Brain pericyte (primary cell): ENCODE measurements around the gene LMNA.

Experiments
- DNase-seq: peaks from one replicate; pipeline ENCODE4 v3.0.0-alpha.2; 2012; ENCODE audit warnings: low read depth, low spot score

The LMNA gene

DNA sequence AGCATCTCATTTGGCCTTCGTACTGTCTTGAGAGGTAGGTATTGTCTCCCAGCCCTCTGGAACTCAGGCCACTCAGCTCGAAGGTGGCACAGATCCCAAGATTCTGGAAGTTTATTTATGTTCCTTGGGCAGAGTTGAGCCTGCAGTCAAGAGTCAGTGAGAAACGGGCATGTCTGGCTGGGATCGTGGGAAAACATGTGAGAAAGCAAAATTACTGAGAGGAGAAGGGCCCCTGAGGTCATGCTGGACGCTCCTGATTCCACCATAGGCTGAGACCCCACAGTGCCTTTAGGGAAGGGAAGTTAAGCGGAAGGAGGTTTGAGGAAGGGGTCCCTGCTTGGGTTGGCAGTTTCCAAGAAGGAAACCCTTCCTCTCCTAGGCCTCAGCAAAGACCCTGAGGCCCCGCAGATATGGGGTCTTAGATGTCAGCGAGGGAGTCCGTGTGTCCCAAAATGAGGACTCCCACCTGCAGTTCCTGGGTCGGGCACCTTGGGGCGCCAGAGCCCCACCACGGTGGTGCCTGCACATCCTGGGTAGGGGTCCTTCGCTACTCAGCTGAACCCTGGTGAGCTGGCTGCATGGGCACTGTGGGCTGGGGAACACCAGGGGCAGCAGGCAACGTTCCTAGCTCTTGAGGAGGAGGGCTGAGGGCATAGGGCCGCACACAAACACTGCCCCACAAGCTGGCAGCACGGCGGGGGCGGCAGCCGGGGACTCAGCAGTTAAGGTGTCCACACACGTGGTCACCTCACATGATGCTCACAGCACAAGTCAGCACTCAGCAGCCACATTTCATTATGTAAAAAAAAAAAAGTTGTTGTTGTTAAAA, 26.6 kb downstream of the LMNA start:
- no peak for DNase-seq

DNA sequence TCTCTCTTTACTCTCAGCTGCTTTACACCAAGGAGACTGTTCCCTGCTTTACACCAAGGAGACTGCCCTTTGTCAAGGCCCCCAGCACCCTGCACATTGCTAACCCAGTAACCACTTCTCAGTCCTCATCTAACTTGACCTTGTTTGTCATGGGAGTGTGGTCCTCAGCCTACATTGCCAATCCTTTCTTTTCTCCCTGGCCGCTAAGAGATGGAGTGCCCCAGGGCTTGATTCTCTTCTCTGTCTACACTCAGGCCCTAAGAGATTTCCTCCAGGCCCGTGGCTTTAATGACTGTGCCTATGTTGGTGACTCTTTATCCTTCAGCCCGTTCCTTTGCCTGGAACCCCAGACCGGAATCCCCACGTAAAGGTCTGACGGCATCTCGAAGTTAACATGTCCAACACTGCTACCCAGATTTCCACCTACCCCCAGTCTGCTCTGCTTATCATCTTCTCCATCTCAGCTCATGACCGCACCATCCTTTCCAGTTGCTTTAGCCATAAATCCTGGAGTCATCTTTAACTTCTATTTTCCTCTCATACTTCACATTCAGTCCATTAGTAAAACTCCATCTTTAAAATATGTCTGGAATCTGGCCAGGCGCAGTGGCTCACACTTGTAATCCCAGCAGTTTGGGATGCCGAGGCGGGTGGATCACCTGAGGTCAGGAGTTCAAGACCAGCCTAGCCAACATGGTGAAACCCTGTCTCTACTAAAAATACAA, 29.4 kb downstream of the LMNA start:
- no peak for DNase-seq

DNA sequence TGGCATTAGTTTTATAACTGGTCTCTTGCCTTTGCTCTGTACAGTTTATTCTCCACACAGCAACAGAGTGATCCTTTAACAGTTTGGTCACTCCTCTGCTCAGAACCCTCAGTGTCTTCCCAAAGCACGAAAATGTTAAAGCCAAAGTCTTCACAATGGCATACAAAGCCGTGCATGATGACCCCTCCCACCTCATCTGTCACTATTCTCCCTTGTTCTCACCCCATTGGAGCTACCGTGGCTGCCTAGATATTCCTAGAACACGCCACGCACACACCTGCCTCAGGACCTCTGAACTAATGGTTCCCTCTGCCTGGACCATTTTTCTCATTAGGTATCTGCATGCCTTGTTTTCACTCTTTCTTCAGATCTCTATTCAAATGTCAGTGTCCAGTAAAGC, 30.2 kb downstream of the LMNA start:
- no peak for DNase-seq

DNA sequence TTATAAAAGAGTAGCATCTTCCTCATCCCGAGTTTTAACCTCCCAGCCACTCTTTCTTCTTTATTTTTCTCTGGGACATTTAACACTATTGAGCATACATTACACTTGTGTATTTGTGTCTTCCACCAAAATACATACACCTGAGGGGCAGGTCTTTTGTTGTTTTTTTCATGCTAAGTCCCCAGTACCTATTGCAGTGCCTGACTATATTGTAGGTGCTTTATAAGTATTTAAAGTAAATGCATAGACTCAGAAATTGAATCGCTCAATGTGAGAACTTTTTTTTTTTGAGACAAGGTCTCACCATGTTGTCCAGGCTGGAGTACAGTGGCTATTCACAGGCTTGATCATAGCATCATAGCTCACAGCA, 31.1 kb downstream of the LMNA start:
- no peak for DNase-seq

DNA sequence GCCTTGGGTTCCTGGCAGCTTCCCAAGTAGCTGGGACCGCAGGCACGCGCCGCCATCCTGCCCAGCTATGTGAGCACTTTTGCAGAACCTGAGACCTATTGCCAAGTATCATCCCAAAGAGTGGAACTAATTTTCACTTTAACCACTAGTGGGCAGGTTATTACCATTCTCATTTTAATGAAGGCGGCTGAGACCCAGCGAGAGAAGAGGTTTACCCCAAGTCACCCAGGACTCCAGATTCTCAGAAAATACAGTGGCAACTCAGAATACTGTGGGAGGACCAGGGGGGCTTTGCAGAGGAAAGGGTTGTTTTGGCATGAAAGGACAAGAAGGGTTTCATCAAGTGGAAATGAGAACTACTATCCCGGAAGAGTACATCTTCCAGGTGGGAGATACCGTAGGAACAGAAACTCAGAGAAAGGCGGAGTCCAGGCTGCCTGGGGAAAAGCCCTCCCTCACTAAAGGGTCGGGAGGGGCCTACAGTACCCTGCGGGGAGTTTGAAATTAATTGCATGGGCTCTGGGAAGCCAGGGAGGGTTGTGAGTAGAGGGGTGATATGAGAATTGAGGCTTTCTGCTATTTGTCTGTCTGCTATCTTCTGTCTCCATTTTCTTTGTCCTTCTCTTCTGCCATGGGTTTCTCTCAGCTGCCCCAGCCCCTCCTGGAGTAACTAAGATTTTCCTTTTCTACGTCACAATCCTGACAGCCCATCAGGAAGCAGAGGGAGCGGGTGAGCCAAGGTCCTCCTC, 31.7 kb downstream of the LMNA start:
- DNase-seq: peak; percentile 78

DNA sequence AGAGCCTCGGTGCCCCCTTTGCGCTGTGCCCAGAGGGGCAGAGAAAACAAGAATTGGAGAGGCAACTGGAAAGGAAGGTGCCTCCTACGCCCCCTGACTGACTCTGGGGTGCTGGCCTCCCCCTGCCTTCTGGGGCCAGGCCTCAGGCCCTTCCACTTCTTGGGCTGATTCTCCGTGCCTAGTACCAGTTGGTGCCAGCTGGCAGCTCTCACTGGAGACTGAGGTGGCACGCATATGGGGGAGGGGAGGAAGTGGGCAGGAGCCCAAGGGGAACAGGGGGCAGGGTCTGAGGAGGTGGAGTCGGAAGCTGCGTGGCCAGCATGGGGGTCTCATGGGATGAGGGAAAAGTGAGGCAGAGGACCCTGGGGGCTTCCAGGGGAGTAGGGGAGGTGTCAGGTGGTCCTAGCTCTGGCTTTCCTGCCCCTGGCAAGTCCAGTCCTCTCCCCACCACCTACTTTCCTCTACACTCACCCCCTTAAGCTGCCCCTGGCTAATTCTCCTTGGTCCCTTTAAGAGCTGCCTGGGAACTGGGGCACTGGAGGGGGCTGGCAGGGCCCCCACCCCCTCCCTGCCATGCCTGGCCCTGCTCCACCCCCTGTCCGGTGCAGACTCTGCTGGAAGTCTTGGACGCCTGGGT, 32.4 kb downstream of the LMNA start:
- no peak for DNase-seq

DNA sequence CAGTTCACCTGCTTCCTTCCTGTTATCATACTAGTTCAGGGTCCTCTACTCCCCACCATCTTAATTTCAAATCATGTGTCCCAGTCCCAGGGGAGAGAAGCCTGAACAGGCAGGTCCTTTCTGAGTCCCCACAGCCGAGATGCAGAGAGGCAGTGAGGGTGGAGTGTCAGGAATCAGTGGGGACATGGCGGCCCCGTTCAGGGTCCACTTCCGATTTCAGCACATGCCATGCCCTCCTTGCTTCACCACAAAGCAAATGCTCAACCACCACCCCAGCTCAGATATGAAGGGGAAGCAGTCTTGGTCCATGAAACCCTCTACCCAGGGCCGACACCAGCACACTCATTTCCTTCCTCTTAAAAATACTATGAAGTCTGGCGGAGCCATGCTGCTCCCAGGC, 33.7 kb downstream of the LMNA start:
- no peak for DNase-seq

DNA sequence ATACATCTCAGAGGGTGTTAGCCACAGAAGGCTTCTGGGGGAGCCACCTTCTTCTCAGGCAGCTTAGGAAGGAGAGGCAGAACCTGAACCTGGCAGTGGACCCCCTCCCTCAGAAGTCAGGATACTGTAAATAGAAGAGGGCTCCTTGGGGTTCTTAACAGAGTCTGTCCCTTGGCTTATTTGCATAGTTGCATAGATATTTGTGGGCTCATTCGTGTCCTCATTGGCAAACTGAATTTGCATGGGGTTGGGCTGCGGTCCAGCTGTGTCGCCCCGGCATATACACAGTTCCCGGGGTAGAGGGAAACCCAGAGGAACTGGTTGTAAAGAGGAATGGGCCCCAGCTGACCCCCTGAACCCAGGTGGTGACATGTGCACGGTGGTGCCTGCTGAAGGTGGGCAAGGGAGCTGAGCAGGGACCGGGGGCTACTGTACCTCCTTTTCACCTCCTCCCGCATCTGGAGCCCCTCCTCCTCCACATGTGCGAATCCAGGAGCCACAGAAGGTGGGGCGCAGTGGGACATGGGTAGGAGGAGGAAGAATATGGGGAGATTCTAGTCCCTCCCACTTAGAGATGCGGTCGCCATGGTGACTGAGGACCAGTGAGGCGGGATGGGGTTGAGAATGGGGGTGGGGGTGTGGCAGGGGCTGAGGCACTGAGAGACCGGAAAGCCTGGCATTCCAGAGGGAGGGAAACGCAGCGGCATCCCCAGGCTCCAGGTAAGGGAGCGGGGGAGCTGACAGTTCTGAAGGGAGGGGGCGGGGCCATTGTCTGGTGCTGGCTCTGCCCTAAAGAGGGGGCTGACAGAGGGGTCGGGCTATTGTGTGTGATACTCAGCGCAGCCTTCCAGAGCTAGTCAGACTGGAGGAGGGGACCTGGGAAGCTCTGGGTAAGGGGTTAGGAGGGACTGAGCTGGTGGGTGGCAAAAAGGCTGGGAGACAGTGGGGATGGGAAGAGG, 35.1 kb downstream of the LMNA start:
- DNase-seq: no peak

DNA sequence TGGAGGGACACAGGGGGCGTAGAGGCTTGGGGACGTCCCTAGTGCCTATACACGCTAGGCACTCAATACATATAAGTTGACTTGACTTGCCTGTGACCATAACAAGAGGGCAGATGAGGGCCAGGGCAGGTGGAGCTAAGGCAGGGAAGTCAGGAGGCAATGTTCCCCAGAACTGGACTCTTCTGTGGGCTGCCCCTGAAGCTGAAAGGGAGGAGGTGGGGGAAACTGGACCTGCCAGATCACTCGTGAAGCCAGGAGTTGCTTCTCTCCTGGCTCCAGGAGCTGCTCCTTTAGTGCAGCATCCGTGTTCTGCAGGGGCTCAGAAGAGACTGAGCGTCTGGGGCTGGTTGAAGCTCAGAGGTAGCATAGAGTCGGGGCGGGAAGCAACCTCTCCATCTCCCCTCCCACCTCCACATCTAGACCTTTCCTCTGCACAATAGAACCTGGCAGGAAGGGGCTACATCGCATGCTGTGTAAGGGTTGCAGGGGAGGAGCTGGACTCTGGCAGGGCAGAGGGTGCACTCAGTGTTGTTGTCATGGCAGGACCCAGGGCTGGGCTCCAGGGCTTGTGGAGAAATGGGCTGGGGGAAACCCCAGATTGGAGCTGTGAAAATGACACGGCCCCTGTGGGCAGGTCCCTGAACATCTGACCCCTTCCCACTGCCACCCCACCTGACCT, 36.0 kb downstream of the LMNA start:
- no peak for DNase-seq

DNA sequence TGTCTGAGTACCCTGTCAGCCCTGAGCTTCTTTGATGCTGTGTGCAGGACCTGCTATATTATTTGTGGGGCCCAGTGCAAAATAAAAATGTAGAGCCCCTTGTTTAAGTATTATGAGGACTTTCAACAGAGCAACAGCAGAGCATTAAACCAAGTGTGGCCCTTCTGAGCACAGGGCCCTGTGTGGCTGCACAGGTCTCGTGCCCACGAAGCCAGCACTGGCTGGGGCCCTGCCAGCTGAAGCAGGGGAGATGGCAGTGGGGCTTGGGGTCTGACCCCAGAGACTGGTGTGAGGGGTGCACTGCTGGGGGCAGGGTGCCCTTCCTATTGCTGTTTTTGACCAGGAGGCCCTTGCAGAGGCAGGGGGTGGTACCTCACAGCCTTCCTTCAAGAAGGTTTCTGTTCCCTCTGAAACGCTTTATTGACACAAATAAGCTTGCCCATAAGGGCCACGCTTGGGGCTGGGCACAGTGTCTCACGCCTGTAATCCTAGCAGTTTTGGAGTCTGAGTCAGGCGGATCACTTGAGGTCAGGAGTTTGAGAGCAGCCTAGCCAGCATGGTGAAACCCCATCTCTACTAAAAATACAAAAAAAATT, 36.7 kb downstream of the LMNA start:
- no peak for DNase-seq

DNA sequence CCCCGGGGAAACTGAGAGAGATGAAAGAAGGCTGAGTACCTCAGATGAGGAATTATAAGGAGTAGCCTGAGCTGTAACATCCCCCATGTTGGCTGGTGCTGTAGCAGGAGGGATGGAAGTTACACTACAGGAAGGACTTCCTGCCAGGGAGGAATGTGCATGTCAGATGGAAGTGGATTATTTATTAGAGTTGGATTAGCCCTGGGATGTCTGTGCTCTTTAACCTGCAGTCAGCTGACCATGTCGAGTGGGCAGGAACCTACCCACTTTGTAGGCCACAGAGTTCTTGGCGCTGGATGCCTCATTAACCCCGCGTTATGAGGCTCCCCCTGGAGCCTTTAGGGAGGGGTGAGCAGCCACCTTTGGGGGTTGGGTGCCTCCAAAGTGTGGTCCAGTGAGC, 38.1 kb downstream of the LMNA start:
- no peak for DNase-seq

DNA sequence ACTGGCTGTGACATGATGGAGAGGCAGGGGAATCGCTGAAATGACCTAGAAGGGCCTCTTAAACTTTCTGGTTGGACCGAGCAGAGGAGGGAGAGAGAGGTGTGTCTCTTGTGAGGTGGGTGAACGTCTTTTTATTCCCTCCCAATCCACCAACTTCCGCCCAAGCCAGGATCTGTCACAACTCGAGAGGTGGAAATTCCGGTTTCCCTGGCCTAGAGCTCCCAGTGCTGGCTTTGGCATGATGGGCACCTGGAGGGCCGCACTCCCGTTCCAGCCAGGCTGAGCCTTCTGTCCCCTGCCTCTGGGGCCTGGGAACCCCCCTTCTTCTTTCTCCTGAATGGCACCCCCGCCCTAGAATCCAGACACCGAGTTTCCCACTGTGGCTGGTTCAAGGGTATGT, 38.9 kb downstream of the LMNA start, which contains the start of gene SEMA4A:
Gene SEMA4A (plus strand): TSS at position 224 of the 400 bp plus-strand sequence. CDS start 994 bp downstream, outside the sequence.
- DNase-seq: no peak

DNA sequence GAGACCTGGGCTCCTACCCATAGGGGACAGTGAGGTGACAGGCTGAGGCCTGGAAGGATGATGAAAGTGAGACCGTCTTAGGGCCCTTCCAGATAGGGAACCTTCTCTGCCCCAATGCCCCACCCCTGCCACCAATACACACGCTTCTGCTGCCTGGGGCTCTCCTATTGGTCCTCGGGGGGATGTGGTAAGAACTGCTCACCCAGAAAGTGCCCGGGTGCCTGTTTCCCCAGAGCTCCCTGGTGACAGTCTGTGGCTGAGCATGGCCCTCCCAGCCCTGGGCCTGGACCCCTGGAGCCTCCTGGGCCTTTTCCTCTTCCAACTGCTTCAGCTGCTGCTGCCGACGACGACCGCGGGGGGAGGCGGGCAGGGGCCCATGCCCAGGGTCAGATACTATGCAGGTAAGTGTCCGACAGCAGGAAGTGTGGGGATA, 39.8 kb downstream of the LMNA start:
- no peak for DNase-seq

DNA sequence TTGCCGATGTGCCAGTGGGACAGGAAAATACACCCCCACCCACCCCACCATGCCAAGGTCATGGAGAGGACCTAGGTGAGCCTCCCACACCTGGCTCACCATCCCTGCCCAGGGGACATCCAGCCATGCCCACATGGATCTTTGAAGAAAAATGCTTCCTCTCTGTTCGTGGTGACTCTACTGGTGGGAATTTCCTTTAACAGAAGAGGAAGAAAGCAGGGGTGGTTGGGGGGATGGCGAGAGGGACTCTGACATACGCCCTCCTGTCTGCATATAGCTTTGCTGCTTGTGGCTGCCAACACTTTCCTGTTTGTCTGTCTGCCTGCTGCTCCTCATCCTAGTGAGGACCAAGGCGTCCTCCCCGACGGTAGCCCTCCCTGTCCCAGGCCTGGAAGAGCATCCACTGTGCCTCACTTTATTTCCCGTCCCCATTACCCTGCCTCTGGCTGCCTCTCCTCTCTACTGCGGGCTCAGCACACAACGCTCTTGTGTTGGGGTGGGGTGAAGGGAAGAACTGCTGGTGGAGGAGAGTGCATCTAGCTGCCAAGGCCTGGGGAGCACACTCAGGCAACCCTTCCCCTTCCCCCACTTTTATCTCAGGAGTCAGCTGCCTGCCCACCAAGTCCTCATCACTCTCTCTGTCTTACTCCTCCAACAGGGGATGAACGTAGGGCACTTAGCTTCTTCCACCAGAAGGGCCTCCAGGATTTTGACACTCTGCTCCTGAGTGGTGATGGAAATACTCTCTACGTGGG, 41.4 kb downstream of the LMNA start:
- no peak for DNase-seq

DNA sequence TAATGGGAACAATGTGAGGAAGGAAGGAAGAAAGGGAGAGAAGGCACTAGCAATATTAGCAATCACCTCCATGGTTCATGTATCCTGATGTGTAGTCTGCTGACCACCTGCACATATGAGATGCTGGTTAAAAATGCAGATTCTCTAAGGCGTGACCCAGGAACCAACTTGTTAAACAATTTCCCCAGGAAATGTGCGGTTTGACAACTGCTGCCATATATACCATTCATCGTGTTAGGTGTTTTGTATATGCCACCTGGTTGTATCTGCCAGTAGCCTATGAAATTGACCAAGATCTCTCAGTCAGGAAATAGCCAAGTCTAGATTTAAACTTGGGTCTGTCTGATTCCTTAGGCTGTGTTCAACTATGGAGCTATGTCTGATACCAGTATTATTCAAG, 43.0 kb downstream of the LMNA start:
- no peak for DNase-seq

DNA sequence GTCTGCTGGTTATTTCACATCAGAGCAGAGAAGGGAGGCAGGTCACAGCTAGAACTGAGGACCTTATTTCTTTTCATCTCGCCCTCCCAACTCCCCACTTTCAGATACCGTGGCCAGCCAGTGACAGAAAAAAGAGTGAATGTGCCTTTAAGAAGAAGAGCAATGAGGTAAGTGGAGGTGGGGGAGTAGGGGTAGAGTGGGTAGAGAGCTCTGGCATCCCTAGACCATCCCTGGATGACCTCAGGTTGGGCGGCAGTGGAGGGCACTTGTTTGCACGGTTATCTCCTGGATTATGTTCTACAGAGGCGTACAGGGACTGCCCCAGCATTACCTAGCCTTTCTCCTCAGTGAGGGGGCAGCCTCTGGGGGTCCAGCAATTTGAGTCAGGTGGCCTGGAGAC, 43.5 kb downstream of the LMNA start:
- no peak for DNase-seq

DNA sequence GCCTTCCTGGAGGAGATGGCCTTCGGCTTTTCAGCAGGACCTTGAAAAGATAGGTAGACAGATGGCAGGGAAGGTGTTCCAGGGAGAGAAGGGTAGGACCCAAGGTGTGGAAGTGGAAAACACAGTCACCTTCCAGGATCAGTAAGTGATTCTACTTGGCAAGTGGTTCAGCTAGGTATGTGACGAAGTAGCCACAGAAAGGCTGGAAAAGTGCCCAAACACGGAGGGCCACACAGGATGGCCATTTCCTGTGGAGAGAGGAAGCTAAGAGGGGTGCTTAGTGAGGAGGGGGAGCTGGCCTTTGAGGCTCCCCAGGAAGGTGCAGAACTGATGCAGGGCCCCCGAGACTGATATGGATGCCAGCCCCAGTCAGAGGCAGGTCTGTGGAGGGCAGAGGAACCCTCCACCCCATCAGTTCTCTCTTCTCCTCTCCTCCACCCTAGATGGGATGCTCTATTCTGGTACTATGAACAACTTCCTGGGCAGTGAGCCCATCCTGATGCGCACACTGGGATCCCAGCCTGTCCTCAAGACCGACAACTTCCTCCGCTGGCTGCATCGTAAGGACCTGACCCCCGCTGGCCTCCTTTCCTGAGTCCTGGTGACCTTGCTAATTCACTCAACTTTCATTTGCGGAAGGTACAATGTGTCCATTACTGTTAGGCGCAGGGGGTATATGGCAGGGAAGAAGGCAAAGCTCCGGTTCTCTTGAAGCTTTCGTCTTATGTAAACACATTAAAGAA, 45.7 kb downstream of the LMNA start:
- DNase-seq: no peak

DNA sequence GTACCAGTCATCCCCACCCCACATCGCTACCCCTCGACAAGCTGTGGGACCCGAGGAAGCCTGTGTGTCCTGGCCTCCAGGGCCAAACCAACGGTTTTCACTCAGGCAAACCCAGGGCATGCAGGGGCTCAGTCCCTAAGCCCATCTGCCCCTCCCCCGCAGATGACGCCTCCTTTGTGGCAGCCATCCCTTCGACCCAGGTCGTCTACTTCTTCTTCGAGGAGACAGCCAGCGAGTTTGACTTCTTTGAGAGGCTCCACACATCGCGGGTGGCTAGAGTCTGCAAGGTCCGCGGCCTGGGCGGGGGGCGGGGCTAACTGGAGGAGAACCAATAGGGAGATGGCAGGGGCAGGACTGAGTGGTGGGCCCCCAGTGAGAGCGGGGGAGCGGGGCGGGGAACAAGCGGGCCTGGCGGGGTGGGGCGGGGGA, 46.2 kb downstream of the LMNA start:
- no peak for DNase-seq
